Neural progenitor cell (in vitro differentiated cells): Measurements from ENCODE around the gene TBRG4.

ENCODE experiments used
- CTCF ChIP-seq: fragments of 200-600 bp; sonication (generic); IDR thresholded peaks from 2 replicates; pipeline ENCODE4 v1.5.1; 2017; ENCODE audit warnings: antibody characterized with exemption, mild to moderate bottlenecking
- EZH2 ChIP-seq: fragments of 200-600 bp; sonication (generic); IDR thresholded peaks from 2 replicates; pipeline ENCODE4 v1.6.1; 2017; ENCODE audit warnings: antibody characterized with exemption, mild to moderate bottlenecking, moderate library complexity

- TF ChIP-seq CTCF = no peak
- no peak for TF ChIP-seq EZH2
Measured at GRCh38 chr7:45066409-45066808, 45.1 kb downstream of the TBRG4 start.
